K562 (cell line): ENCODE measurements around the gene GNA15.

Source experiments
- HEY1 ChIP-seq: fragments of 250-450 bp; sonication (Bioruptor Pico); IDR thresholded peaks from 2 replicates; pipeline ENCODE4 v1.5.0; 2020; ENCODE audit warnings: mild to moderate bottlenecking, moderate library complexity, borderline replicate concordance
- JUND ChIP-seq, 2 experiments: IDR thresholded peaks; 2 replicates in 1 of 2; 3 replicates in 1 of 2; pipeline ENCODE4 v1.6.1; 2011; ENCODE audit warnings: borderline replicate concordance in 2 of 2, low read depth in 2 of 2, low read length in 2 of 2, improper control_type of control experiment in 1 of 2, missing biosample characterization in 1 of 2, missing genetic modification characterization in 1 of 2, missing genetic modification reagents in 1 of 2
- KDM2B ChIP-seq: fragments of 250-450 bp; sonication (Bioruptor Pico); IDR thresholded peaks from 2 replicates; pipeline ENCODE4 v1.8.0; 2021; ENCODE audit warnings: mild to moderate bottlenecking, moderate library complexity
- MCM3 ChIP-seq: fragments of 450-650 bp; IDR thresholded peaks from 2 replicates; pipeline ENCODE4 v1.6.1; 2016
- SREBF1 ChIP-seq: fragments of 150-350 bp; IDR thresholded peaks from 2 replicates; pipeline ENCODE4 v1.6.1; 2014; ENCODE audit warnings: antibody characterized with exemption, low read depth, low read length, borderline replicate concordance
- SRF ChIP-seq, 2 experiments: fragments of 250-450, 450-650 bp in 1 of 2; sonication (Bioruptor Pico) in 1 of 2; sonication (generic) in 1 of 2; formaldehyde crosslinking; IDR thresholded peaks; 2 replicates each; pipeline versions ENCODE4 v1.5.0 to v1.5.1; 2020 to 2022; ENCODE audit warnings: mild to moderate bottlenecking in 1 of 2, missing genetic modification reagents in 1 of 2
- TARDBP ChIP-seq: fragments of 450-650 bp; IDR thresholded peaks from 2 replicates; pipeline ENCODE4 v1.6.1; 2016
- ZNF165 ChIP-seq: fragments of 250-450 bp; sonication (Bioruptor Pico); IDR thresholded peaks from 2 replicates; pipeline ENCODE4 v1.4.0; 2020; ENCODE audit warnings: borderline replicate concordance
- ZNF780A ChIP-seq: fragments of 250-450 bp; sonication (Bioruptor Pico); IDR thresholded peaks from 2 replicates; pipeline ENCODE4 v1.5.0; 2021; ENCODE audit warnings: mild to moderate bottlenecking
- TF ChIP-seq, protein P1 (sequence below), 2 experiments: fragments of 450-650 bp; IDR thresholded peaks; 2 replicates each; pipeline ENCODE4 v1.6.1; 2016; ENCODE audit warnings: mild to moderate bottlenecking in 2 of 2, borderline replicate concordance in 1 of 2, low read depth in 1 of 2, moderate library complexity in 1 of 2
- TF ChIP-seq, protein P2 (sequence below), 3 experiments: IDR thresholded peaks in 2 of 3; conservative IDR thresholded peaks in 1 of 3; 2 replicates each; pipeline ENCODE4 v1.5.1; 2011 to 2012; ENCODE audit warnings: low read length in 3 of 3, mild to moderate bottlenecking in 3 of 3, control low read depth in 2 of 3, improper control_type of control experiment in 1 of 3, inconsistent platforms in 1 of 3, low read depth in 1 of 3, mixed read lengths in 1 of 3, moderate library complexity in 1 of 3; ENCODE audit not compliant: insufficient read depth in 2 of 3

DNA sequence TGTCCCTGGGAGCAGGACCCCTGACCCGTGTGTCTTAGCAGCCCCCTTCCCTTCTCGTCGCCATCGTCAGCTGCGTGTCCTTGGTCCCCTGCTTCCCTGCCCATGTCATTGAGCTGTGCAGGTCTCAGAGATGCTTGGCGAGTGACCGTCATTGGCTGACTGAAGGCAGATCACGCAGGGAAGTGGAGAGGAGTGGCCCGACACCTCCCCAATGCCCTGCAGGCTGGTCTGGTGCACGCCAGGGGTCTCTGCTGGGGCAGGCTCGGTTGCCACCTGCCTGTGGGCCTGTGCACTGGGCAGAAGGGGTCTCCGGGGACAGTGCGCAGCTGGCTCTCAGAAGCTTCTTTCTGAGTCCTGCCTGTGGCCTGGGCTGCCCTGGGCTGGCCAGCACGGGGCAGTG, 35.5 kb upstream of the GNA15 start:
- TF ChIP-seq SRF (CRISPR knock-in tag; IDR thresholded peaks at IDR 0.05) (no peak), HEY1 (no peak), ZNF165 (CRISPR knock-in tag) (no peak), ZNF780A (no peak), JUND (IDR thresholded peaks at IDR 0.05; ENCODE audit: borderline replicate concordance, low read depth, low read length) (no peak), JUND (tag; IDR thresholded peaks at IDR 0.05; ENCODE audit: borderline replicate concordance, low read depth, low read length) (no peak), KDM2B (CRISPR knock-in tag) (no peak), MCM3 (no peak), TARDBP (no peak), SREBF1 (no peak)
- TF ChIP-seq, protein P1, sequence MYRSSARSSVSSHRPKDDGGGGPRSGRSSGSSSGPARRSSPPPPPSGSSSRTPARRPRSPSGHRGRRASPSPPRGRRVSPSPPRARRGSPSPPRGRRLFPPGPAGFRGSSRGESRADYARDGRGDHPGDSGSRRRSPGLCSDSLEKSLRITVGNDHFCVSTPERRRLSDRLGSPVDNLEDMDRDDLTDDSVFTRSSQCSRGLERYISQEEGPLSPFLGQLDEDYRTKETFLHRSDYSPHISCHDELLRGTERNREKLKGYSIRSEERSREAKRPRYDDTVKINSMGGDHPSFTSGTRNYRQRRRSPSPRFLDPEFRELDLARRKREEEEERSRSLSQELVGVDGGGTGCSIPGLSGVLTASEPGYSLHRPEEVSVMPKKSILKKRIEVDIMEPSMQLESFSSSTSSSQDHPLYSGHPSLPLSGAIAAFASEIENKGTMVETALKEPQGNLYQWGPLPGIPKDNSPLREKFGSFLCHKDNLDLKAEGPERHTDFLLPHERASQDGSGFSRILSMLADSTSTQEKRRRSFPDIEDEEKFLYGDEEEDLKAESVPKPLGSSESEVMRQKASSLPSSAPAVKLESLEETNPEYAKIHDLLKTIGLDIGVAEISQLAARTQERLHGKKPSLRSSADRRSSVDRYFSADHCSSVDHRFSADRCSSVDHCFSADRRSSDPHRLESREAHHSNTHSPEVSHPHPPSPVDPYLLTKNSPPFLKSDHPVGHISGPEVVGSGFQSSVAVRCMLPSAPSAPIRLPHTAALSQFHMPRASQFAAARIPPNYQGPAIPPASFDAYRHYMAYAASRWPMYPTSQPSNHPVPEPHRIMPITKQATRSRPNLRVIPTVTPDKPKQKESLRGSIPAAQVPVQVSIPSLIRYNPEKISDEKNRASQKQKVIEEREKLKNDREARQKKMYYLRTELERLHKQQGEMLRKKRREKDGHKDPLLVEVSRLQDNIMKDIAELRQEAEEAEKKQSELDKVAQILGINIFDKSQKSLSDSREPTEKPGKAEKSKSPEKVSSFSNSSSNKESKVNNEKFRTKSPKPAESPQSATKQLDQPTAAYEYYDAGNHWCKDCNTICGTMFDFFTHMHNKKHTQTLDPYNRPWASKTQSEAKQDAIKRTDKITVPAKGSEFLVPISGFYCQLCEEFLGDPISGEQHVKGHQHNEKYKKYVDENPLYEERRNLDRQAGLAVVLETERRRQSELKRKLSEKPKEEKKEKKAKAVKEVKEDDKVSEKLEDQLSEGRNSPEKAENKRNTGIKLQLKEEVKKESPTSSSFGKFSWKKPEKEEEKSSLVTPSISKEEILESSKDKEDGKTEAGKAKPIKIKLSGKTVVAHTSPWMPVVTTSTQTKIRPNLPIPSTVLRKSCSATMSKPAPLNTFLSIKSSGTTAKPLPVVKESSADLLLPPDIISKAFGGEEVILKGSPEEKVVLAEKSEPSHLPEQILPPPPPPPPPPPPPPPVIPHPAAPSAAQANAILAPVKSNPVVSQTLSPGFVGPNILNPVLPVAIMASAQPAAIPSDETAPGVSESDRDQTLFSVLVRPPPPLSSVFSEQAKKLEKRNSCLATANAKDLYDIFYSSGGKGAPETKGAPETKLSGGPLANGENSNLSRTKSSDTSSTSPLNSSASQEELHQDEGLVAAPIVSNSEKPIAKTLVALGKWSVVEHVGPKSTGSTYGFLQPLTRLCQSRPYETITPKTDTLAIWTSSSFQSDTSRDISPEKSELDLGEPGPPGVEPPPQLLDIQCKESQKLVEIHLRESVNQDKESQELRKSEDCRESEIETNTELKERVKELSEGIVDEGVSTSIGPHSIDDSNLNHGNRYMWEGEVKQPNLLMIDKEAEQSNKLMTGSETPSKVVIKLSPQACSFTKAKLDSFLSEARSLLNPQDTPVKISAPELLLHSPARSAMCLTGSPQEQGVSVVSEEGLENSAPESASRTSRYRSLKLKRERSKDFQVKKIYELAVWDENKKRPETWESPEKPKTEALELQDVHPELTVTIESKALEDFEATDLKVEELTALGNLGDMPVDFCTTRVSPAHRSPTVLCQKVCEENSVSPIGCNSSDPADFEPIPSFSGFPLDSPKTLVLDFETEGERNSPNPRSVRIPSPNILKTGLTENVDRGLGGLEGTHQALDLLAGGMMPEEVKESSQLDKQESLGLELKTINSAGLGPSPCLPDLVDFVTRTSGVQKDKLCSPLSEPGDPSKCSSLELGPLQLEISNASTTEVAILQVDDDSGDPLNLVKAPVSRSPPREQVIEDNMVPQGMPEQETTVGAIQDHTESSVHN (IDR thresholded peaks at IDR 0.05; ENCODE audit: borderline replicate concordance in 1 of 2, low read depth in 1 of 2) = no peak
- TF ChIP-seq, protein P2, sequence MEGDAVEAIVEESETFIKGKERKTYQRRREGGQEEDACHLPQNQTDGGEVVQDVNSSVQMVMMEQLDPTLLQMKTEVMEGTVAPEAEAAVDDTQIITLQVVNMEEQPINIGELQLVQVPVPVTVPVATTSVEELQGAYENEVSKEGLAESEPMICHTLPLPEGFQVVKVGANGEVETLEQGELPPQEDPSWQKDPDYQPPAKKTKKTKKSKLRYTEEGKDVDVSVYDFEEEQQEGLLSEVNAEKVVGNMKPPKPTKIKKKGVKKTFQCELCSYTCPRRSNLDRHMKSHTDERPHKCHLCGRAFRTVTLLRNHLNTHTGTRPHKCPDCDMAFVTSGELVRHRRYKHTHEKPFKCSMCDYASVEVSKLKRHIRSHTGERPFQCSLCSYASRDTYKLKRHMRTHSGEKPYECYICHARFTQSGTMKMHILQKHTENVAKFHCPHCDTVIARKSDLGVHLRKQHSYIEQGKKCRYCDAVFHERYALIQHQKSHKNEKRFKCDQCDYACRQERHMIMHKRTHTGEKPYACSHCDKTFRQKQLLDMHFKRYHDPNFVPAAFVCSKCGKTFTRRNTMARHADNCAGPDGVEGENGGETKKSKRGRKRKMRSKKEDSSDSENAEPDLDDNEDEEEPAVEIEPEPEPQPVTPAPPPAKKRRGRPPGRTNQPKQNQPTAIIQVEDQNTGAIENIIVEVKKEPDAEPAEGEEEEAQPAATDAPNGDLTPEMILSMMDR (IDR thresholded peaks at IDR 0.05 in 2 of 3, conservative IDR thresholded peaks at IDR 0.05 in 1 of 3; ENCODE audit: insufficient read depth in 2 of 3, low read depth in 1 of 3, low read length in 3 of 3) = no peak
